COLO829 (cell line): ENCODE results near the gene CFAP92.

Experiments used
- DNase-seq: peaks from one replicate; pipeline ENCODE4 v3.0.0; 2012; ENCODE audit warnings: low spot score

Gene CFAP92, protein sequence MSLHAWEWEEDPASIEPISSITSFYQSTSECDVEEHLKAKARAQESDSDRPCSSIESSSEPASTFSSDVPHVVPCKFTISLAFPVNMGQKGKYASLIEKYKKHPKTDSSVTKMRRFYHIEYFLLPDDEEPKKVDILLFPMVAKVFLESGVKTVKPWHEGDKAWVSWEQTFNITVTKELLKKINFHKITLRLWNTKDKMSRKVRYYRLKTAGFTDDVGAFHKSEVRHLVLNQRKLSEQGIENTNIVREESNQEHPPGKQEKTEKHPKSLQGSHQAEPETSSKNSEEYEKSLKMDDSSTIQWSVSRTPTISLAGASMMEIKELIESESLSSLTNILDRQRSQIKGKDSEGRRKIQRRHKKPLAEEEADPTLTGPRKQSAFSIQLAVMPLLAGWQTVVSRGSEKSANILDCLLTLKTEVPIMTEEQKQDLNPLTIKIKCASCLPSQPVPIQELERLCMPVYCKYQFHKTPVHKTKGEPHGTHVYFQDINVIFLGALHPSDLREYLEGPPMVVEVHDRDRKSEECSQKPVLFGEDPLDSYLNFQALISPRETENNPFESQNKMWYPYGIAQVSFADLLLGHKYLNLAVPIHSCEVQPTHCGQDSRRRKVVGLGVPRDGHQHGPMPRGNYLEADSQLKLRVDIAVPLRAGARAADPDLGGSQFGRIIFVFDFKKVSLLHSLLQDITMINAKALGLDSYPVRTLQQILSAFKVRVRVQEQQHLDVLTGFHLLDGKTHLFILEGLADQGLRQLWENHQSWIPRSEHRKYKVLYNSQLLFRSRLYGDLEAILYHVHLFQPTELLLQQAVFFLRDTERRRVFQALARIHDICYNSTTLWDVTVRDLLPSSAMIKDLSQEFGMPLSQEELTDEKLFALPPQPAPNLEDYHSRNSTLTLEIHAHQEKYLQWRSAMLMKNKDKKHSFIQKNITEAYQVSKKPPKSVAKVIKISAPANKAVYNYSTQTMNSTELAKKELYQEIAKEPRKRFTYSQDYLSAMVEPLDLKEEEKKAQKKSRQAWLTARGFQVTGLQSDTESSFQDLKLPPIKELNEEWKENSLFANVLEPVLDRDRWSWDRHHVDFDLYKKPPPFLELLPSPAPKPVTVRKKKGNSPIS

DNA sequence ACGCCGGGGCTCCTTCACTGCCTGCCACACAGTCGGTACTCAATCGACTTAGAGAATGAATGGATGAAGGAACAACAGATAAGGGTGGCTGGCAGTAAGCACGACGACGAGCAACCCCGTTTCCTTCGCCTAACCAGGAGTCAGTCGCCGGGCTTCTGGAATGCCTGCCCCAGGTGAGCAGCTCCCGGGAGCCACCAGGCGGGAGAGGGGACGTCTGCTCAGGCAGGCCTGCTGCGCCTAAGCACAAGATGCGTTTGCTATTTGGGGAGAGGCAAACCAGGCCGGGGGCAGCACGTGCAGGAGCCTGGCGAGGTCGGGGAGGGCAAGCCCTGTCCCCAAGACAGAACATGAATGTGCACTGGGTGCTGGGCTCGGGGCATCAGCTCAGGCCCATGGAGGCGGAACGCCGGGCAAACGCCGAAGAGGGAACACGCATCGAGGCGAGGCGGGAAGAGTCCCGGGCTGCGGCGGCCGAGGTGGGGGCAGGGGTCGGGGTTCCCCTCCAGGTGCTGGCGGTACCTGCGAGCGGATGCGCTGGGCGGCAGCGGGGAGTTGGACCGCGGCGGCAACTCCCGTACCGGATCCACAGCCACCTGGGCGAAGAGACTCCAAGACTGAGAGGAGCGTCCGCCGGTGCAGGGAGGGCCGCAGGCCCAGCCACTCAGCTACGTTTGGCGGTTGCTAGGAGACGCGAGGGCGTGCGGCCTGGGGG is at the start of gene CFAP92:
TSS of gene CFAP92 (minus strand) at position 616 of the 712 bp plus-strand sequence. CDS start 772 bp downstream, outside the sequence.
- peak; percentile 59 for DNase-seq

DNA sequence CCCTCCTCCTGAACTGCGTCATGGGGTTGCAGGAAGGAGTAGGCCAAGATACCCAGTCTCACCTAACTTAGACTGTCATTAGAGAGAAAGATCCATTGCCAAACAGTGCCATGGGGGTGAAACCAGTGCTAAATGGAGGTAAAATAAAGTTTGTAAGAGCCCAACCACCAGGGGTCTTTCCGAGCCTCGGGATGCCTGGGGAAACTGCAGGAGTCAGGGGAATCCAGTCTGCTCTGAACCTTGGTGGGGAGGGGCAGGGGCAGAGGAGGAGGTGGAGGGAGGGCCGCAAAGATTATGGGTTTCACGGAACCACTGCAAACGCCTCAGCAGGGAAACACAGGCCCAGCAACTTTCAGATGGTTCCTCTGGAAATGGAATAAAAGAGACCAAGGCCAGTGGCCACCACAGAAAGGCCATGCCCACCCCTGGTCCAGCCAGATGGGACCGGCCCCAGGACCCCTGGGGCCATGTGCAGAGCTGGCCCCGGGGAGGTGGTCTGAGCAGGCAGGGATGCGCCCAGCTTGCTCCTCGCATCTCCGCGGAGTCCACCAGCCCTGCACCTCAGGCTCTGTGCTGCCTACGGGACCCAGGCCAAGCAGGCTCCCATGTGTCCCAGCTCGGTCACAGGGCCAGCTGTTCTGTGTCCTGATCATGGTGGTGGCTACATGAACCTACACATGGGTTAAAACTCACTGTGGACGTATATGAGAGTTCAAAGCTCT is 46.9 kb upstream of the CFAP92 start:
- DNase-seq: no peak

DNA sequence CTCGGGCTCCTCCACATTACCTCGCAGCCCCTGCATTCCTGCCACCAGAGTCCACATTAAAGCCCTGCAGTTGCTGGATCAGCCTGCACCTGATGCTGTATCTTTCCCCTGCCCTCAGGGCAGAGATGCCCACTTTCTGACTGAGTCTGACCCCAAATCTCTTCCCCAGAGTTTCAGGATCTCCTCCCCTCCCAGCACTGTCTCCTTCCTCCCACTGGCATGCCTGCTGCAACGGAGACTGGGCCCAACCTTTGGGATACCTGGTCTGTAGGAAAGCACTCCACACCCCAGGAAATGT is 46.1 kb upstream of the CFAP92 start:
- DNase-seq: no peak

DNA sequence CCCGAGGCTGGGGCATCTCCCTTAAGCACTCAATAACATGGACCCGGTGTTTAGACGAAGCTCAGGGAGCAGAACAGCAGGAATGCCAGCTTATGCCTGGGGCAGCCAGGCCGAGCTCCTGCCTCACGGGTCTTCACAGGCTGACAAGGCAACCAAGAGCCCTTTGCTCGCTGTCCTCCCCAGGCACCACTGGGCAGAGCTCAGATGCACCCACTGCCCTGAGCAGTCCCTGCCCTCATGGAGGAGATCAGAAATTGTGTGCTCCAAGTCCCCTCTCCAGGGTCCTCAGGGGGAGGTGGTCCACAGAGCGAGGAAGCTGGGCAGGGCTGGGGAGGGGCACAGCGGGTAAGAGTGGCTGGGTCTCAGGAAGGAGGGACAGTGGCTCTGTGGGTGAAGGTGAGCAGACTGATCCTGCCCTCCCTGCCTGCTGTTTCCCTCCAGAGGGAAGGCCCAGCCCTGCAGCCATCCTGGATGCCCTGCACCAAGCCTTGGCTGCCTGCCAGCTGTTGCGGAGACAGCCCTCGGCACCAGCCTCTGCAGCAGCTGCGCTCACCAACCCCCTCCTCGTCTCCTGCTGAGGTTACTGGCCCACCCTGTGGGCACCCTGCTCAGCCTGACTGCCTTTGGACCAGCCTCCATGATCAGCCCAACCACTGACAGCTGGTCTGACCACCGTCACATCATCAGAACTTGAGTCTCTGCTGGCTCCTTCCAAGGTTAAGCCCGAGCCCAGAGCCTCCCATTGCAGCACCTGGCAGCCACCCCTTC is 45.6 kb upstream of the CFAP92 start:
- DNase-seq: no peak

DNA sequence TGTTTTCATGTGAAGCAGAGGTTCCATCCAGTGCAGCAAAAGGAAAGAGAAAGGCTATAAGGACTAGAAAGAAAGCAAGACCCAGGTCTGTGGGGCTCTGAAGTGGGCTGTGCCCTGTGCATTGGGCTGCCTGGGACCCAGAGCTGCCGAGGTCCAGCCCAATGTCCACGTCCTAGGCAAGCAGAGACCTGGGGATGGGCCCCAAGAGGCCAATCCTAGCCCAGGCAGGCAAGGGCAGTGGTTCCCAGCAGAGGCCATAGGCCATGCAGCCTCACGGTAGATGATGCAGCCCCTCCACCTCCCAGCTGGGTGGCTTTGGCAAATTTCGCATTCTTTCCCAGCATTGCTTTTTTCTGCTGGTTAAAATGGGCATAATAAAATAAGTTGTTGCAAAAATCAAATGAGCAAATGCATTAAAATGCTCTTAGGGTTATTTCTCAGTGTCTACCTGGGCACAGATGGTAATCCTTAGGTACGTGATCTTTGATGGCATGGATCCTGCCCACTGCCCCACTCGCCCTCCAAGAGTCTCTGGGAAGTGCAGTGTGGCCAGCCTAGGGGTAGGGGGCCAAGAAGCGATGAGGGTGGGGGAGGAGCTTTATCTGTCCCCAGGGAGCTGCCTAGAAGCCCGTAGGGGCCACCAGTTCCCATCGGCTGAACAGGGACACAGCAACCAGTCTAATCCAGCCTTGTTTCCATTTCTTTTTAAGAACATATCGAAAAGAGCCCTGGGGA is 44.4 kb upstream of the CFAP92 start:
- DNase-seq: no peak

DNA sequence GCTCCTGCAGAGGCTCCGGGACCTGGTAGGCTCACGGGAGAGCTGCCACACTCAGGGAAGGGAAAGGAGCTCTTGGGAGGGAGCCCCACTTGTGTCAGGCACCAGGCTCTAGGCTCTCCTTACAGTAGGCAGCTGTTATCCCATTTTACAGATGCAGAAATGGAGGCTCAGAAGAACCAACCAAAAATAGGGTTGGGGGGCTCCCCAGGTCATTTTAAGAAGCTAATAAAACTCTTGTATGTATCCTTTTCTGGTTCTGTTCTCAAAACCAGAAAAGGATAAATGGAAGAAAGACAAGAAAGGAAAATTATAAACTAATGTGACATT is 43.2 kb upstream of the CFAP92 start:
- DNase-seq: no peak

DNA sequence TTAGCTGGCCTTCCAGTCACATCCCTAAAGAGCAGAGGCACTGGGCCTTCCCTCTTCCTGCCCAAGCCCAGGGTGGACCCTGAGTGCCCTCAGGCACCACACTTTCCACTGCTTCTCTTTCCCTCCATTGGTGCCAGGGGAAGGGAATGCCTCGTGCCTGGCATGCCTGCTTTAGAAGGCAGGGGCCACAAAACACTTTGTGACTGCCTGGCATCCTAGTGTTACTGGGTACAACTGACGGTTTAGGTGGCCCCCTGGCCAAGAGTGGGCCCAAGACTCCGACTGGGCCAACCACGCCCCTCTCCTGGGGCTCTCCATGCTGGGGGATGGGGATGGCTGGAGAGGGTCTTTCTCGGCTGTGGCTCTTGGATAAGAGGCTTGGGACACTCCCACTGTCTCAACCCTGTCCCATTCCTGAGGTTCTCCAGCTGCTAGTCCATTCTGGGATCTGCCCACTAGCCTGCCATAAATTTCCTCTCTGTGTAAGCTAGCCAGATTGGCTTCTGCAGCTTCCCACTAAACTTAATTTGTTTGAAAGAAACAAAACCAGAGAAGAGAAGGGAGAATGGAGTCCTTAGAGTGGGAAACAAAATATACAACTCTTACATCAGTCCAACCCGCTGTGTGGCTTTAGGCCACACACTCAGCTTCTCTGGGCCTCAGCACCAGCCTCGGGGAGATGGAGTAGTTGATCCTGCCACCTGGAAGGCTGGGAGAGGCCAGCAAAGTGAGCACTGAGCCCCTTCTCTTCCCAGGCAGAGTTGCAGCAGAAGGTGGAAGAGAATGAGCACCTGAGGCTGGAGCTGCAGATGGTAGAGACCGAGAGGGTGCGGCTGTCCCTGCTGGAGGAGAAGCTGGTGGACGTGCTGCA is 42.6 kb upstream of the CFAP92 start:
- no peak for DNase-seq

DNA sequence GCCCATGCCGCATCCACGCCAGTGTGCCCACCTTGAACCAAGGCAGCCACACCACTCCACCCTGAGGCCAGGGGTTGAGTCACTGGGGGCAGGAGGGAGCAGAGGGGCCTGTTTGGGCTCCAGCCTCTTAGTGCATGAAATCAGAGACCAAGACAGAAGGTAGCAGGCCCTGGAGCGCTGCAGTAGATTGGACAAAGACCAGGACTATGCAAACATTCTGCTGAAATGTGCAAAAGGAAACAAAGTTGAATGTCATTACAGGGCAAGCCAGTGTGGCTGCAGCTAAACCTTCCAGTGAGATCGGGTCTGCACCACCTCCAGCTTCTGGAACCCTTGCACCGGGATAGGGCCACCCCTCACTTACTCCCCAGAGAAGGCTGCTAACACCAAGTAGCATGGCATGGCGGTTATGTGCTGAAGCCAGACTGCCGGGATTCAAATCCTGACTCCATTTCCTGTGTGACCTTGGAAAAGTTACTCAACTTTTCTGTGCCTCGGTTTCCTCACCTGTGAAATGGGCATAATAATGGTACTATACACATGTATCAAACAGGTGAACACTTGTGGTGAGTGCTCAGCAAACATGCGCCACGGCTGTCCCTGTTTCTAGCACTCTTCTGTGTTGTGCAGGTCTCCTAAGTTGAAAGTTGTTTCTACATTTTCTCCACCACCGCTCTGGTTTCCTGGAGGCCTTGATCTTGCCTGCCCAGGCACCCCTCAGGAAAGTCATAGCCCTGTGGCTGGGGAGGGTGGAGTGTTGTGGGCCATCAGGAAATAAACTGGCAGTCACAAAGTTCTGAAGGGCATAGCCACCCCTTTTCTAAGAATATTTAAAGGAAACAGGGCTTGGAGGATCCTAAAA is 41.7 kb upstream of the CFAP92 start:
- no peak for DNase-seq

DNA sequence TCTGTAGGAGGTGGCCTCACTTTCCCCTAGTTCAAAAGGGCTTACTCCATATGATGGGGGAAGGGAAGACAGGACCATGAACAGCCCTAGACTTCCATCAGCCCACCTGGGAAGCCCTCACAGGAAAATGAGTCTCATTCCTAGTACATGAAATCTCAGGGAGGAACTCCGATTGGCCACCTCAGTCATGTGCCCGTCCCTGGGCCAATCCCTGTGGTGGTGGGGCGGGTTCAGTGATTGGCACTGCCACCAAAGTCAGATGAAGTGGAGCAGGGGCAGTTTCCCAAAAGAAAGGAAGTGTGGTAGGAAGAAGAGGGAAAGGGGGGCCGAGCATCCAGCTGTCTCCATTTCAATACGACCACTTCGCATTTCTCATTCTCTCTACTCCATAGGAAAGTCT is 40.8 kb upstream of the CFAP92 start:
- DNase-seq: no peak

DNA sequence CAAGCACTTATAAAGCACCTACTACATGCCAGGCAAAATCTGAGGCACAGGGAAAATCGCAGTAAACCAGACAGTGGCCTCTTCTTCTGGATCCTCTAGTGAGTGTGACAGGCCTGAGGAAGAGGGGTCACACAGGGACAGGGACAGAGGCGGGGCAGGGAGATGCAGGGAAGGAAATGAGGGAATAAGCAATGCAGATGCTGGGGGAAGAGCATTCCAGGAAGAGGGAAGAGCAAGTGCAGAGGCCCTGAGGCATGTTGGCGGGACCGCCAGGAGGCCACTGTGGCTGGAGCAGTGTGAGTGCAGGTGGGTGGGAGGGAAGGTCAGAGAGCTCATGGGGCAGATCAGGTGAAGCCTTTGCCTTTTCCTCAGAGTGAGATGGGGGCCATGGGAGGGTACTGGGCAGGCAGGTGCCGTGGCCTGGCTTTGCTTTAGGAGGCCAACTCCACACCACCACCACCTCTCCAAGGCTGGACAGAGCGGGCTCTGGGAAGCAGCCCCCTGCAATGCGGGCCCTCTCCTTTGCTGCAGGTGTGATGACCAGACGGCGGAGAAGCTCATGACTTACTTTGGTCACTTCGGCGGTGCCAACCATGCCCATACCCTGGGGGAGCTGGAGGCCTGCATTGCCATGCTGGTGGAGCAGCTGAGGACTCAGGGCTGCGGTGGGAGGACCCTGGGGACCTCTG is 39.9 kb upstream of the CFAP92 start:
- DNase-seq: no peak

DNA sequence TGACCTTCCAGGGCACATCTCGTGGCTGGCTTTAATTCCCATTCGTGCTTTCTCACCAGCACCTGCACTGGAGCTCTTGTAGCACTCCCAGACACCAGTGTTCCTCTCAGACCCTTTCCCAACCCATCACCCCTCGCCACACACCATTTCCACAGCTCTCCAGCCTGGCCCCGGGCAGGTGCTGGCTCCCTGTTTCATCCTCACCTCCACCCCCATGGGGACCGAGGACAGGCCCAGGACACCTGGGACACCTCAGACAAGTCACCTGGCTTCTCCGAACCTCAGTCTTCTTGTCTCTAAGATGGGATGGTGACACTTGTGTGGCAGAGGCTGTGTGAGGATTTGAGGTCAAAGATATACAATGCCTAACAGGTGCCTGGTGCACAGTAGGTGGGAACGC is 39.3 kb upstream of the CFAP92 start:
- no peak for DNase-seq

DNA sequence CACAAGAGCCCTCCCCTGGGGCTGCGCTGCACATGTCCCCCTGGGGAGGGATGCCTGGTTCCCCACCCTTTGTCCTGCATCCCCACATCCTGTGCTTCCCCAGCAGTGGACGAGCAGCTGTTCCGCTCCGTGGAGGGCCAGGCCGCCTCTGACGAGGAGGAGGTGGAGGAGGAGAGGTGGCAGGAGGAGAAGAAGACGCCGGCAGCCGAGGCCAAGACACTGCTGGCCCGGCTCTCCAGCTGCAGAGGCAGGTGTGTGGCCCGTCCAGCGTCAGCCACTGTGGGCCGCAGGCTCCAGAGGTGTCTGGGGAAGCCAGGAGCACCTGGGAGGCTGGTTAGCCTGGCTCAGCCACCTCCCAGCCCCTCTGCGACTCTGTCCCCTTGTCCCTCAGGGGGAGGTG is 38.8 kb upstream of the CFAP92 start:
- no peak for DNase-seq

DNA sequence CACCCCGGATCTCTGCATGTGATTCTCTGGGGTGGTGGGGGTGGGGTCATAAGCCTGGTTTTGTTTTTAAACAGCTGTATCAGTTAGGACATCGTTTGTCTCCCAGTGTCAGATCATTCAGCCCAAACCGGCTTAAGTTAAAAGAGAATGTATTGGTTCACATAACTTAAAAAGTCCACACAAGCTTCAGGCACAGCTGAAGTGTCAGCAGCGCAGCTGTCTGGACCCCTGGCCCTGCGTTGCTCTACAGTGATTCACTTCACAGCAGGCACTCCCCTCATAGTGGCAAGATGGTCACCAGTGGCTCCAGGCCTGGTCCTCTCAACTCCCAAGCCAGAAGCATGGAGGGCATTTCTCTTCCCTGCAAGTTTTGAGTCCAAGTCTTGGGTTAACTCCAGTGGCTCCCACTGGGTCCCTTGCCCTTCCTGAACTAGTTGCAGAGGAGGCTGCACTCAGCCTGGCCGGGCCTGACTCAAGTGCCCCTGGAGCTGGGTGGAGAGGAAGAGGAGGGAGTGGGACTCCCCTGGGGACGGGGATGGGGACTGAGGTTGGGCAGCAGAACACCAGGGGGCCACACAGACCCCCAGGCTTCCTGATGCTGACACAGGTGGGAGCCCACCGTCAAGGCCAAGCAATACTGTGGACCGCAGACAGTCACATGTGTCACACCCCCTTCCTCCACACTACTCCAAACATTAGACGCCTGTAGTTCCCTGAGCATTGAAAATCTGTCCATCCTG is 37.8 kb upstream of the CFAP92 start:
- DNase-seq: no peak

DNA sequence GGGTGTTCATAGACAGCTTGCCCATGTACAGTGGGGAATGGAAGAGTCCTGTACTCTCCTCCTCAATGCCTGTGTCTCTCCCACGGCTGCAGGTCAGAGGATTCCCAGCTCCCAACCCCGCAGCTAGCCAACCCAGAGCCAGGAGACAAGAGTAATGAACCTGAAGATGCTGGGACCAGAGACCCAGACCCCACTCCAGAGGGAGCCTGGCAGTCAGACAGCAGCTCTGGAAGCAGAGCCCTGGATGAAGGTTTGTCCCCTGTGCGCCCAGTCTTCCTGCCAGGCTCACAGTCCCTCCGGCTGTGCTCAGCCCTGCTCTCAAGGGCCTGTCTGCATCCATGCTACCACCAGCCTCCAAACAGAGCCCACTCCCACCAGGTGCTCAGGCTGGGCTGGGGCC is 36.7 kb upstream of the CFAP92 start:
- DNase-seq: no peak

DNA sequence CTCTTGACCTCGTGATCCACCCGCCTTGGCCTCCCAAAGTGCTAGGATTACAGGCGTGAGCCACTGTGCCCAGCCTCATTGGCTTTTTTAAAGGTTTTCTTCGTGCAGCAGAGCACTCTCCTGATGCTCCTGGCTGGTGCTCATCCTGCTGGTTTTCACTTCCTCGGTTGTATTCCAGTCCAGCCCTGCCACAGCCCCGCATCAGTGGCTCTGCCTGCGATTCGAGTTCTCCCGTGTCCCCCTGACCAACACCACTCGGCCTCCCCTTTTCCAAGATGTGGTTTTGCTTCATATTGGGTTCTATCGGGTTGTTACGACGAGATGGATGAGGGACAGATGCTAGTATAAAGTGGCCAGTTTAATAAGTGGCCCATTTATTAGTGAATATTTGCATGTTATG is 35.0 kb upstream of the CFAP92 start:
- DNase-seq: no peak

DNA sequence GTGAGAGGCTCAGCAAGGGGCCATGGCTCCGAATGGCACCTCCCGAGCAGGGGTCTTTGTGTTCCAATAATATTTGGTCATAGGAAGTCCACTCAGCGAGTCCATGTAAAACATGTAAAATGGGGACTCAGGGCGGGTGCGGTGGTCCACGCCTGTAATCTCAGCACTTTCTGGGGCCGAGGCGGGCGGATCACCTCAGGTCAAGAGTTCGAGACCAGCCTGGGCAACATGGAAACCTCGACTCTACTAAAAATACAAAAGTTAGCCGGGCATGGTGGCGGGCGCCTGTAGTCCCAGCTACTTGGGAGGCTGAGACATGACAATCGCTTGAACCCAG is 33.6 kb upstream of the CFAP92 start:
- no peak for DNase-seq
